ENCODE results near the gene JSRP1.

The JSRP1 gene

GRCh38 chr19:2249010-2249866 lies 7.0 kb downstream of the JSRP1 start, which contains the start of gene AMH:
Gene AMH (plus strand): TSS chr19:2249323. CDS start chr19:2249333, 10 bp downstream.
- no peak for TF ChIP-seq Cebpa-rat (IDR thresholded peaks at IDR 0.05)
- Histone ChIP-seq H3K9me3 (replicated peaks in 1 of 11) (peaks cover 0 to 13% (median 7%) of the 10 kb centered on the region in 11 experiments; a peak in 8 of 22 replicates), H4K20me1 (peaks cover 54 to 100% (median 100%) of the 10 kb centered on the region in 11 experiments), H3K36me3 (peaks cover 51 to 75% (median 58%) of the 10 kb centered on the region in 11 experiments), H3K4me3 (no peak within 1 kb of the TSS), H3K4me1 (peaks cover 25 to 39% (median 31%) of the 10 kb centered on the region in 10 experiments), H3K27me3 (peaks cover 56 to 60% (median 58%) of the 10 kb centered on the region in 11 experiments), H3K4me2 (no peak within 1 kb of the TSS), H3K9ac (no peak within 1 kb of the TSS), H3K27ac (no peak within 1 kb of the TSS)

GRCh38 chr19:2248136-2249009 lies 7.8 kb downstream of the JSRP1 start:
- Histone ChIP-seq H4K20me1 (peaks cover 62 to 100% (median 100%) of the 10 kb centered on the region in 11 experiments), H3K36me3 (peaks cover 60 to 84% (median 67%) of the 10 kb centered on the region in 11 experiments), H3K4me3 (no peak overlapping the region), H3K27me3 (peaks cover 47 to 52% (median 50%) of the 10 kb centered on the region in 11 experiments), H3K9ac (no peak overlapping the region), H3K4me1 (peaks cover 19 to 38% (median 25%) of the 10 kb centered on the region in 10 experiments), H3K4me2 (no peak overlapping the region), H3K9me3 (replicated peaks in 1 of 11) (peaks cover 0 to 13% (median 7%) of the 10 kb centered on the region in 11 experiments; a peak in 8 of 22 replicates), H3K27ac (no peak overlapping the region)
- no peak for TF ChIP-seq Cebpa-rat (IDR thresholded peaks at IDR 0.05)

- Histone ChIP-seq H3K27me3 (peaks cover 39 to 44% (median 42%) of the 10 kb centered on the region in 11 experiments), H4K20me1 (peaks cover 68 to 100% (median 100%) of the 10 kb centered on the region in 11 experiments), H3K9ac (no peak overlapping the region), H3K36me3 (peaks cover 67 to 92% (median 75%) of the 10 kb centered on the region in 11 experiments), H3K27ac (no peak overlapping the region), H3K9me3 (replicated peaks in 1 of 11) (peaks cover 0 to 13% (median 7%) of the 10 kb centered on the region in 11 experiments; a peak in 8 of 22 replicates), H3K4me2 (no peak overlapping the region), H3K4me3 (no peak overlapping the region), H3K4me1 (peaks cover 11 to 36% (median 25%) of the 10 kb centered on the region in 10 experiments)
- TF ChIP-seq Cebpa-rat (IDR thresholded peaks at IDR 0.05) = no peak
Observed at GRCh38 chr19:2247433-2248101, 8.7 kb downstream of the JSRP1 start.

GRCh38 chr19:2246801-2247361 lies 9.3 kb downstream of the JSRP1 start:
- Histone ChIP-seq H3K4me2 (no peak overlapping the region), H3K27me3 (peaks cover 32 to 37% (median 35%) of the 10 kb centered on the region in 11 experiments), H3K9ac (no peak overlapping the region), H4K20me1 (peaks cover 75 to 100% (median 100%) of the 10 kb centered on the region in 11 experiments), H3K4me1 (peaks cover 7 to 36% (median 25%) of the 10 kb centered on the region in 10 experiments; a peak in 19 of 20 replicates), H3K4me3 (no peak overlapping the region), H3K36me3 (peaks cover 74 to 99% (median 82%) of the 10 kb centered on the region in 11 experiments), H3K9me3 (replicated peaks in 1 of 11) (peaks cover 0 to 12% (median 7%) of the 10 kb centered on the region in 11 experiments; a peak in 8 of 22 replicates), H3K27ac (no peak overlapping the region)
- no peak for TF ChIP-seq Cebpa-rat (IDR thresholded peaks at IDR 0.05)

GRCh38 chr19:2246014-2246620 lies 10.1 kb downstream of the JSRP1 start:
- H3K27me3 ChIP-seq = peaks cover 24 to 29% (median 27%) of the 10 kb centered on the region in 11 experiments
- H4K20me1 ChIP-seq = peaks cover 82 to 100% (median 100%) of the 10 kb centered on the region in 11 experiments
- no peak overlapping the region for H3K27ac ChIP-seq
- H3K9ac ChIP-seq = no peak overlapping the region
- no peak for TF ChIP-seq Cebpa-rat (IDR thresholded peaks at IDR 0.05)
- H3K9me3 ChIP-seq (replicated peaks in 1 of 11) = peaks cover 0 to 5% (median under 1%) of the 10 kb centered on the region in 11 experiments; a peak in 8 of 22 replicates
- peaks cover 5 to 36% (median 25%) of the 10 kb centered on the region in 10 experiments for H3K4me1 ChIP-seq
- H3K4me2 ChIP-seq = no peak overlapping the region
- peaks cover 81 to 99% (median 89%) of the 10 kb centered on the region in 11 experiments for H3K36me3 ChIP-seq
- H3K4me3 ChIP-seq = no peak overlapping the region

- Histone ChIP-seq H3K9ac (peak overlapping the region in 3 of 11 experiments; percentile 24 to 33 (median 31); a peak in 3 of 22 replicates), H3K36me3 (peaks cover 81 to 99% (median 94%) of the 10 kb centered on the region in 11 experiments), H3K4me1 (peaks cover 13 to 44% (median 32%) of the 10 kb centered on the region in 10 experiments), H4K20me1 (peaks cover 91 to 100% (median 100%) of the 10 kb centered on the region in 11 experiments), H3K27ac (0 out of 22 replicates have a peak overlapping the region, but pooled peaks of 1 of the 11 experiments have one; percentile 14), H3K27me3 (peaks cover 16 to 21% (median 19%) of the 10 kb centered on the region in 11 experiments), H3K4me2 (no peak overlapping the region), H3K4me3 (no peak overlapping the region), H3K9me3 (replicated peaks in 1 of 11) (no peaks in the 10 kb centered on the region)
- TF ChIP-seq Cebpa-rat (IDR thresholded peaks at IDR 0.05) = no peak
Observed at GRCh38 chr19:2245273-2245672, 10.9 kb downstream of the JSRP1 start.

- H3K4me2 ChIP-seq = no peak overlapping the region
Observed at GRCh38 chr19:2244486-2244885, 11.7 kb downstream of the JSRP1 start.

More at GRCh38 chr19:2244486-2244885, 11.7 kb downstream of the JSRP1 start:
- Histone ChIP-seq H4K20me1 (peaks cover 92 to 100% (median 100%) of the 10 kb centered on the region in 11 experiments), H3K36me3 (peaks cover 79 to 96% (median 89%) of the 10 kb centered on the region in 11 experiments), H3K9ac (peak overlapping the region in 6 of 11 experiments; percentile 23 to 44 (median 28); a peak in 7 of 22 replicates), H3K9me3 (replicated peaks in 1 of 11) (no peaks in the 10 kb centered on the region), H3K27ac (0 out of 22 replicates have a peak overlapping the region, but pooled peaks of 1 of the 11 experiments have one; percentile 14), H3K27me3 (peaks cover 8 to 13% (median 11%) of the 10 kb centered on the region in 11 experiments), H3K4me1 (peaks cover 18 to 51% (median 38%) of the 10 kb centered on the region in 10 experiments), H3K4me3 (no peak overlapping the region)
- TF ChIP-seq Cebpa-rat (IDR thresholded peaks at IDR 0.05) = no peak
